OCI-LY7 (cell line): ENCODE results near the gene DRC7. TPM values are rescaled to one million over a fixed set of nuclear protein-coding genes. Genes with fewer than 3 reads are reported as not detected.

Source experiments
- BruUV-seq: library from RNA; stranded (reverse); fragments of 400-500 nt; replicated peaks from 2 replicates; lab custom pipeline; 2021; lab: Mats Ljungman, UMichigan
- CTCF ChIA-PET: fragments of 300-600 bp; sonication (Branson Sonifier 250); formaldehyde crosslinking; loops from one replicate; lab custom pipeline; 2022; ENCODE audit warnings: antibody characterized with exemption; ENCODE audit not compliant: unreplicated experiment; lab: Charles Lee
- POLR2A ChIA-PET: fragments of 300-600 bp; sonication (Branson Sonifier 250); formaldehyde crosslinking; loops from one replicate; lab custom pipeline; 2022; ENCODE audit warnings: antibody characterized with exemption; lab: Charles Lee
- DNase-seq: peaks from one replicate; pipeline ENCODE4 v3.0.0-alpha.2; 2015; ENCODE audit warnings: low spot score
- H2AFZ ChIP-seq: fragments of 200-600 bp; sonication (generic), shearing (Covaris generic); 2 replicates; pipeline ENCODE4 v1.6.1; 2014; ENCODE audit warnings: mild to moderate bottlenecking, antibody characterized with exemption, low read length, moderate library complexity
- H3K27ac ChIP-seq: fragments of 200-600 bp; sonication (generic); 2 replicates; pipeline ENCODE4 v1.5.1; 2014; ENCODE audit warnings: mixed run types, low read depth, mild to moderate bottlenecking, moderate library complexity, low read length, inconsistent platforms; ENCODE audit not compliant: poor library complexity, severe bottlenecking
- H3K36me3 ChIP-seq: fragments of 200-600 bp; sonication (generic); 2 replicates; pipeline ENCODE4 v1.6.1; 2014; ENCODE audit warnings: mild to moderate bottlenecking, antibody characterized with exemption, low read length, moderate library complexity, mixed read lengths; ENCODE audit not compliant: insufficient read depth
- H3K4me1 ChIP-seq: fragments of 200-600 bp; sonication (generic); 2 replicates; pipeline ENCODE4 v1.5.1; 2014; ENCODE audit warnings: mild to moderate bottlenecking, low read length; ENCODE audit not compliant: insufficient read depth, poor library complexity, severe bottlenecking
- H3K4me2 ChIP-seq: fragments of 200-600 bp; sonication (generic); 2 replicates; pipeline ENCODE4 v1.6.1; 2014; ENCODE audit warnings: mild to moderate bottlenecking, low read length
- H3K4me3 ChIP-seq: fragments of 200-600 bp; sonication (generic); 2 replicates; pipeline ENCODE4 v1.5.1; 2014; ENCODE audit warnings: mild to moderate bottlenecking, low read depth, low read length; ENCODE audit not compliant: poor library complexity, severe bottlenecking
- H3K79me2 ChIP-seq: fragments of 200-600 bp; sonication (generic); 2 replicates; pipeline ENCODE4 v1.6.1; 2016; ENCODE audit warnings: low read depth, mild to moderate bottlenecking, low read length, moderate library complexity, mixed read lengths; ENCODE audit not compliant: insufficient read depth
- H3K9me2 ChIP-seq: fragments of 200-600 bp; sonication (generic); 2 replicates; pipeline ENCODE4 v1.6.1; 2016; ENCODE audit warnings: mild to moderate bottlenecking, low read length, mixed read lengths; ENCODE audit not compliant: insufficient read depth
- H3K9me3 ChIP-seq: fragments of 200-600 bp; sonication (generic); 2 replicates; pipeline ENCODE4 v1.6.1; 2014; ENCODE audit warnings: mild to moderate bottlenecking, mixed run types, low read length, mixed read lengths
- H4K20me1 ChIP-seq: fragments of 200-600 bp; sonication (generic); 2 replicates; pipeline ENCODE4 v1.6.1; 2014; ENCODE audit warnings: mild to moderate bottlenecking, antibody characterized with exemption, low read length, moderate library complexity, mixed read lengths; ENCODE audit not compliant: insufficient read depth
- EZH2phosphoT487 ChIP-seq: fragments of 200-600 bp; sonication (generic); IDR thresholded peaks from 2 replicates; pipeline ENCODE4 v1.6.1; 2018; ENCODE audit warnings: low read depth, borderline replicate concordance, mild to moderate bottlenecking, mixed run types, antibody characterized with exemption, low read length, moderate library complexity, mixed read lengths
- intact Hi-C: fragments of 100-400 bp; cut with micrococcal nuclease; formaldehyde crosslinking; loops from one replicate; pipeline ENCODE4 v1.10.0; 2022; ENCODE audit not compliant: unreplicated experiment
- total RNA-seq, 2 experiments: library from RNA; depleted of rRNA in 1 of 2; stranded (reverse); fragments of >200 nt in 1 of 2; shearing (Covaris generic) in 1 of 2; gene quantifications; 2 replicates each; pipeline ENCODE4 v1.2.3, GENCODE V29; 2014 to 2022
- TF ChIP-seq, protein P1 (sequence below): fragments of 200-600 bp; sonication (generic); conservative IDR thresholded peaks from 2 replicates; pipeline ENCODE4 v1.5.1; 2014; ENCODE audit warnings: mild to moderate bottlenecking, antibody characterized with exemption, low read length, moderate library complexity, mixed read lengths

The DRC7 gene
- total RNA-seq, 2 experiments from 2014 or later = 0.44 to 0.46 TPM

GRCh38 chr16:57730771-57731730 is 36.4 kb downstream of the DRC7 start:
- H2AFZ ChIP-seq = no peak overlapping the region
- H3K4me3 ChIP-seq = no peak overlapping the region
- CTCF ChIA-PET = no interaction called here
- no peaks in the 10 kb centered on the region for H4K20me1 ChIP-seq
- POLR2A ChIA-PET = interaction anchor here (0.6 kb wide), 1 partner anchor 15 kb away, joined by 3 read pairs; no protein-coding TSS in a partner anchor
- H3K4me1 ChIP-seq = peaks cover 6% of the 10 kb centered on the region
- no peaks in the 10 kb centered on the region for H3K9me2 ChIP-seq
- H3K79me2 ChIP-seq = no peaks in the 10 kb centered on the region
- no peak overlapping the region for H3K27ac ChIP-seq
- H3K9me3 ChIP-seq = no peaks in the 10 kb centered on the region
- TF ChIP-seq, protein P1, sequence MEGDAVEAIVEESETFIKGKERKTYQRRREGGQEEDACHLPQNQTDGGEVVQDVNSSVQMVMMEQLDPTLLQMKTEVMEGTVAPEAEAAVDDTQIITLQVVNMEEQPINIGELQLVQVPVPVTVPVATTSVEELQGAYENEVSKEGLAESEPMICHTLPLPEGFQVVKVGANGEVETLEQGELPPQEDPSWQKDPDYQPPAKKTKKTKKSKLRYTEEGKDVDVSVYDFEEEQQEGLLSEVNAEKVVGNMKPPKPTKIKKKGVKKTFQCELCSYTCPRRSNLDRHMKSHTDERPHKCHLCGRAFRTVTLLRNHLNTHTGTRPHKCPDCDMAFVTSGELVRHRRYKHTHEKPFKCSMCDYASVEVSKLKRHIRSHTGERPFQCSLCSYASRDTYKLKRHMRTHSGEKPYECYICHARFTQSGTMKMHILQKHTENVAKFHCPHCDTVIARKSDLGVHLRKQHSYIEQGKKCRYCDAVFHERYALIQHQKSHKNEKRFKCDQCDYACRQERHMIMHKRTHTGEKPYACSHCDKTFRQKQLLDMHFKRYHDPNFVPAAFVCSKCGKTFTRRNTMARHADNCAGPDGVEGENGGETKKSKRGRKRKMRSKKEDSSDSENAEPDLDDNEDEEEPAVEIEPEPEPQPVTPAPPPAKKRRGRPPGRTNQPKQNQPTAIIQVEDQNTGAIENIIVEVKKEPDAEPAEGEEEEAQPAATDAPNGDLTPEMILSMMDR = no peak
- TF ChIP-seq EZH2phosphoT487 = no peak
- no peak for DNase-seq
- H3K36me3 ChIP-seq = no peaks in the 10 kb centered on the region
- no peak overlapping the region for H3K4me2 ChIP-seq
- BruUV-seq = no TSS peak
- intact Hi-C loops = no loop called here

GRCh38 chr16:57732037-57732436 is 37.4 kb downstream of the DRC7 start:
- ChIA-PET CTCF (no interaction called here), POLR2A (interaction anchor here (0.6 kb wide), 1 partner anchor 14 kb away, joined by 3 read pairs; no protein-coding TSS in a partner anchor)
- no TSS peak for BruUV-seq

More at GRCh38 chr16:57732037-57732436, 37.4 kb downstream of the DRC7 start:
- Histone ChIP-seq H2AFZ (no peak overlapping the region), H3K36me3 (peaks cover under 1% of the 10 kb centered on the region; the same call in 1 of the 2 replicates), H3K4me1 (peaks cover 15% of the 10 kb centered on the region), H3K4me2 (no peak overlapping the region), H3K4me3 (no peak overlapping the region), H4K20me1 (no peaks in the 10 kb centered on the region), H3K27ac (no peak overlapping the region), H3K9me2 (no peaks in the 10 kb centered on the region), H3K9me3 (no peaks in the 10 kb centered on the region), H3K79me2 (no peaks in the 10 kb centered on the region)
- TF ChIP-seq EZH2phosphoT487 = no peak
- TF ChIP-seq, protein P1 = no peak
- DNase-seq = no peak
- intact Hi-C loops = no loop called here
